CMK (cell line): Measurements from ENCODE around the gene SLC13A4.
"Not testable (repeated sequence)": the region's sequence is repeated elsewhere in the genome, so short reads cannot be mapped to it uniquely, and the experiment has no call there.

ENCODE experiments used
- DNase-seq: peaks from one replicate; pipeline ENCODE4 v3.0.0-alpha.2; 2010; ENCODE audit warnings: low read depth

Gene SLC13A4

GRCh38 chr7:135692055-135692454, 35.9 kb downstream of the SLC13A4 start:
- no peak for DNase-seq

- no peak for DNase-seq
Measured at GRCh38 chr7:135690566-135690965, 37.4 kb downstream of the SLC13A4 start.

DNA sequence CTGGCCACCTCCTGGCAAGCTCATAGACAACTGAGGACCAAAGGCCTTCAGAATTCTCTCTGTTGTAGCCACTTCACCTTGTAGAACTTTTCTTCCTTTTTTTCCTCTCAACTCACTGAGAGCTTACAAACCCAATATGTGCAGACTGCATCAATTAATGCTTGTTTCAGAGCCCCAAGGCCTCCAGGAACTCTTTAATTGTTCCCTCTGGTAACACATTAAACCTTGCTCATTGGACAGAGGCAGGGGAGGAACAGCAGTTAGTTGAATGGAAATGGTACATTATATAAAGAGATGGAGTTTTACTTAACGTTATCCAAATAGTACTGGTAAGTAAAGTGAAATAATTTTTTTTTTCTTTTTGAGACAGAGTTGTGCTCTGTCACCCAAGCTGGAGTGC, 40.5 kb downstream of the SLC13A4 start:
- DNase-seq = no peak

DNA sequence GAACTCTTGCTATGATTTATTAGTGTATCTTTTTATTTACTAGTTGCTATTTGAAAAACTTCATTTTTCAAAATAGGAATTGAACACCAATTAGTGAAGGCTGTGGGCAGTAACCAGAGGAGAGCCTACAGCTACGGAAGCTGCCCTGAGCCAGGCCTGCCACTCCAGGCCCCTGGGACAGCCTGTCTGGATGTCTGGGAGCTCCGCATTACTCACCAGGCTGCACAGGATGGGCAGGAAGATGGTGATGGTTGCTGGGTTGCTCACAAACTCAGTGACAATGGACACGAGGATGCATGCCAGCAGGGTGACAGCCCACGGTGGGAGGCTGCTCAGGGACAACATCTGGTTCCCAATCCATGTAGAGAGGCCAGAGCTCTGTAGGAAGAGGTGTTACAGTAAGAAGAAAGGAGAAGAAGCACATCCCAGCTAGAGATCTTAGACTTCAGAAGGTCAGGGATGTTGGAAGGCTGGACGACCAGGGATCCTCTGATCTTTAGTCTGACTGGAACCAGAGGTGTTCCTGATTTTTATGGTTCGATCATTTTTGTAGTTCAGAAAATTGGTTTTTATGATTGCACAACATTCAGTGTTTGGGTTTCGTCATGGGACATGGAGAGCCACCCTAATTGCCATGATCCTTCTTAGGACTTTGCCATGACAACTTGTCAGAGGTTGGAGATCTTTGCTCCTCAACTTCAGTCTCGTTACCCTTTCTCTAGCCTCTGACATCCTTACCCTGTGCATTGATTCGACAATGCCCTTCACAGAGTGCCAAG, 42.5 kb downstream of the SLC13A4 start:
- no peak for DNase-seq

DNA sequence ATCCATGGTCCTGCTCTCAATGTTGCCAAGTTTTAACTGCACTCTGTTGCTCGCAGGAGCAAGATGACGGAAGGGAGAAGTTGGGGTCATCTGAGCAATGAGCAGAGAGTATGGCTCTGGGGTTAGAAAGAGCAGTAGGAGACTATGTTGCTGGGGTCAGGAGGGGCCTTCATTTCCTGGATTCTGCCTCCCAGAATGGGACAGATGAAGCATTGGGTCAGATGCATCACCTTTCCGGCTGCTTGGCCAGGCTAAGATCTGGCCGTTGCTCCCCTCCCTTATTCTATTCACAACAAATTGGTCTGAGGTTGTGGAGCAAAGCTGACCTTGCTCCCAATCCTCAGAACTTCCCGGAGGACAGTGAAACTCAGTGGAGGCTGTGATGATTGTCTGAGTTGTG, 43.3 kb downstream of the SLC13A4 start:
- no peak for DNase-seq

- no peak for DNase-seq
Measured at GRCh38 chr7:135684136-135684535, 43.9 kb downstream of the SLC13A4 start.

DNA sequence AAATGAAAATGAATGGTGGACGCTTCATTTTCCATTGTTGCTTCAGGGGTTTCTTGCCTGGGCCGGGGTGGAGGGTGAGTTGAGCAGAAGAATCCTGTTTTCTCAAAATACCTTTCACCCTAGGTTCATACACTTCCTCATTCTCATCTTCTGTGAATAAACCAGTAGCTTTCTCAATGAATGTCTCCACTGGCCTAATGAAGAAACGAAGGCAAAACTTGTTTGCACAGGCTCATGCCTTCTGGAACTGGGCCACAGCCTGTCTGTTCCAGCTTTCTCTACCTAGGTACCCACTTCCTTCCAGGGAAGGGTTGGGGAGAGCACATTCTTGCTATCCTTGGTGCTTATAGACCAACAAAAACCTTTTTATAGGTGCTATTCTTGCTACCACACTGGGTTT, 44.4 kb downstream of the SLC13A4 start:
- no peak for DNase-seq

DNA sequence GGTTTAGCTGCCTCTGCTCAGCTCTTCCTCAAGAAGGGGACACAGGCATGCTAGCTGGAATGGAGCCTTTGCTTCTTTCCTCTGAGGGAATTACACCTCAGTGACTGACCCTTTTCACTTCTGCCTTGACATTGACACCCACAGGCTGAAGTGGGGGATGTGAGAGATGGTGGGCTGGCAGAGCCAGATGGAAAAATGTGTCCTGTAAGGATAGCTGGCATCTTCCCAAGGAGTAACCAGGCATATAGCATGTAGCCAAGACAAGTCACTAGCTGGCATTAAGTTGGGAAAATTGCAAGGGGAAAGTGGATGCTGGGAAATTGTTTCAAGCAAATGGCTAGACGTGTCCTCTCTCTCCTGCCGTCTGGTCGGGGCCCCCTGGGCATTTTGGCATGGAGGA, 45.8 kb downstream of the SLC13A4 start:
- no peak for DNase-seq

DNA sequence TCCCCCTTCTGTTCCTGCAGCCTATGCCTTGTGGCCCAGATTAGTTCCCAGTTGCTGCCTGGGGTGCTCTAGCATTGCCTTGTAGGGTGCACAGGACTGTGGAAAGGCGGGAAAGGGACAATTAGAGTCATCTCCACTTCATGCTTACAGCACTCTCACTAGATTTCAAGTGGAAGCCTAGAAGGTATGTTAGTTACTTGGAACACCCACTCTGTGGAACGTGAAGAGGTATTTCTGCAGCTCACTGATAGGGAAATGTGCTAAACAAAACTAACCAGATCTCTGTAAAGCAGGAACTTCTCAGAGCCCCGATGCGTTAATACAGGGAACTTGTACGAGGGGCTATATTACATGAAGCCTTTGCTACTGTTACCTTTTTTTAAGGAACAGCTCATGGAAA, 46.2 kb downstream of the SLC13A4 start:
- DNase-seq = no peak

- no peak for DNase-seq
Measured at GRCh38 chr7:135678612-135679575, 49.1 kb downstream of the SLC13A4 start.

GRCh38 chr7:135673360-135673706, 54.7 kb downstream of the SLC13A4 start:
- no peak for DNase-seq

- DNase-seq = peak; percentile 32
Measured at GRCh38 chr7:135672560-135673359, 55.2 kb downstream of the SLC13A4 start.

DNA sequence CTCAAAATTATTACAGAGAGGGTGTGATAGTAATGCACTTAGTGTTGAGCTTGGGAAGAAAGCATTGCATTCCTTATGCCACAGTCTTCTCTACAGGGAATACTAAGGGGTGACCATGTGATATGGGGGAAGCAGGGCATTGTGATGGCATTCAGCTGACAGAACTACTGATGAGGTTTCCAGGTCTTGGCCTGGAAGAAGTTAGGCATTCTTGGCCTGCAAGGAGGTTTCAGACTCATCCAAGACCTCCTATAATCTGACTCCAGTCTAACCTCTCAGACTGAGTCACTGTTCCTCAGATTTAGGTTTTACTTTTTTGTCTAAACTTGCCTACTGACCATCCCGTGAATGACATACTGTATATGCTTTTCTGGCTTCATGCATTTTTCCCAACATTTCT, 57.8 kb downstream of the SLC13A4 start:
- DNase-seq = no peak

GRCh38 chr7:135669774-135670173, 58.2 kb downstream of the SLC13A4 start:
- DNase-seq = no peak

DNA sequence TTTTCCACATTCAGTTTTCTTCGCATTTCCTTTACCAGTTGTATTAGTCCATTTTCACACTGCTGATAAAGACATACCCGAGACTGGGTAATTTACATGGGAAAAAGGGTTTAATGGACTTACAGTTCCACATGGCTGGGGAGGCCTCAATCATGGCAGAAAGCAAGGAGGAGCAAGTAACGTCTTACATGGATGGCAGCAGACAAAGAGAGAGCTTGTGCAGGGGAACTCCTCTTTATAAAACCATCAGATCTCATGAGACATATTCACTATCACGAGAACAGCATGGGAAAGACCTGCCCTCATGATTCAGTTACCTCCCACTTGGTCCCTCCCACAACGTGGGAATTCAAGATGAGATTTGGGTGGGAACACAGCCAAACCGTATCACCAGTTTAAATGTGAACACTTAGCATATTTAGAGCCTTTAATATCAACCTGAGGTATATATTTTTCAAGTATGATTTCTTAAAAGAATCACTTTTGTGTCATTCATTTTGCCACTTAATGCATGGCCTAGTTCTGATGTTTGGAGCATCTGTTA, 59.1 kb downstream of the SLC13A4 start:
- not testable (repeated sequence) for DNase-seq

DNA sequence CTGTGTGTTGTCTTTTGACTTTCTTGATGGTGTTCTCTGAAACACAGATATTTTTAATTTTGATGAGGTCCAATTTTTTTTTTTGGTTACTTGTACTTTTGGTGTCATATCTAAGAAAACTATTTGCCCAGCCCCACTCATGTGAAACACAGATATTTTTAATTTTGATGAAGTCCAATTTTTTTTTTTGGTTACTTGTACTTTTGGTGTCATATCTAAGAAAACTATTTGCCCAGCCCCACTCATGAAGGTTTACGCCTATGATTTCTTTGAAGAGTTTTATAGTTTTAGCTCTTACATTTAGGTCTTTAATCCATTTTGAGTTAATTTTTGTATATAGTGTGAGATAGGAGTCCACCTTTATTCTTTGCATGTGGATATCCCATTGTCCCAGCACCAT, 60.4 kb downstream of the SLC13A4 start:
- not testable (repeated sequence) for DNase-seq

DNA sequence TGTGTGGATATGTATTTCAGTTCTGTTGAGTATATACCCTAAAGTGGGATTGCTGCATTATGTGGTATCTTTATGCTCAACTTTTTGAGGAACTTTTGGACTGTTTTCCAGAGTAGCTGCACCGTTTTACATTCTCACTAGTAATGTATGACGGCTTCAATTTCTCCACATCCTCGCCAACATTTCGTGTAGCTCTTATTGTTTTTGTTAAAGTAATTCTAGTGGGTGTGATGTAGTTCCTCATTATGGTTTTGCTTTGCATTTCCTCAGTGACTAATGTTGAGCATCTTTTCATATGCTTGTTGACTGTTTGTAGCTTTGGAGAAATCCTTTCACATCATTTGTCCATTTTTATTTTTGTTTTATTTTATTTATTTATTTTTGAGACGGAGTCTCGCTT, 61.1 kb downstream of the SLC13A4 start:
- no peak for DNase-seq

- DNase-seq = no peak
Measured at GRCh38 chr7:135666156-135666555, 61.8 kb downstream of the SLC13A4 start.

- DNase-seq = no peak
Measured at GRCh38 chr7:135665042-135665441, 62.9 kb downstream of the SLC13A4 start.

GRCh38 chr7:135664046-135664589, 63.9 kb downstream of the SLC13A4 start:
- DNase-seq = no peak

DNA sequence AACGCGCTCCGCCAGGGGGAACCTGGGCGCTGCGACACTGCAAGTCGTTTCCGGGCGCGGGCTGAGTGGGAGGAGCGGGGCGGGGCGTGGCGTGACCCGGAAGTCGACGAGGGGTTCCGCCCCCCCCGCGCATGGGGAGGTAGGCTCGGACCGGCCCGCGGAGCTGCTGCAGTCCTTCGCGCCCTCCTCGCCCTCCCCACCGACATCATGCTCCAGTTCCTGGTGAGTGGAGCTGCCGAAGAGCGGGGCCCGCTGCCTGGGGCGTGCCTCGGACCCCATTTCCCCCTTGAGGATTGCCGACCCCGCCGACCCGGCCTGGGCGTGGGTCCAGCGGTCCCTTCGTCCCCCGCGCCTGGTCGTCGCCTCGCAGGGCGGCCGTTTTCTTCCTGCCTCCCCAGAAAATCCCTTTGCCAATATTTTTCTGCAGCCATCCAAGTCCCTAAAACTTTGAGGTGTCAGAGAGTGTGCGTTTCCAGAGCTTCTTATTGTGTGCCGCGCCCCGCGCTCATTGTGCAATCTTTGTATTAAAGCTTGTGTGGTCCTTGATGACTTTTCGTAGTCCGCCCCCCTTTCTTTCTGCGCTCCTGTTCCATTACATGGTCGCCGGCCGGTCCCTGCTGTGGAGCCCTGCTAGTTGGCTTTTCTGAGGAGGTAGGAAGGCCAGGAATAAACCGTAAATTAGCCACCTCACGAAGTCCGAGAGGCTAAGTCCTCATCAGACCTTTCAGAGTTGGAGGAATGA, 65.4 kb downstream of the SLC13A4 start, which contains the start of gene STMP1:
TSS of gene STMP1 (plus strand) at position 142 of the 742 bp plus-strand sequence.
- peak; percentile 89 for DNase-seq
